ENCODE results near the gene LRRTM4.

DNA sequence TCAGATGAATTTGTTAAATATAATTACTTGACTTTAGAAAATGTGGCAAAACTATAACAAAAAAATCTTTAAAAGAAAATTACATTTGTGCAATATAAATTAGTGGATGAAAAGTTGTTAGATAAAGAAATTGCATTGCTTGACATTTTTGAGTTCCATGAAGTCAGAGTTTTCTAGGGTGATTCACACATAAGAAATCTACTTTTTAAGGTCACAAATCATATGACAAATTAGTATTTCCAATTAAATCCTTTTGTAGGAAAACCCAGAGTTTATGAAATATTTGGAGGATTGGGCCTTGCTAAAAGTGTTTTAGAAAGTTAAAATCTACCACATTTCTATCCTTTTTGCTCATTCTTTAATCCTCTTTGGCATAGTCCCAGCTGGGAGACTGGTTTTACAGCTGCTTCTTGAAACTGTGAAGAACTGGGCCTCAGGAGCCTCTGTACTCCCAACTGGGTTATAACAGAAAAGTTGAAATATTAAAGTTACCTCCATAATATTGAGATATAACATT, 289.2 kb downstream of the LRRTM4 start:
- TF ChIP-seq, protein P1, sequence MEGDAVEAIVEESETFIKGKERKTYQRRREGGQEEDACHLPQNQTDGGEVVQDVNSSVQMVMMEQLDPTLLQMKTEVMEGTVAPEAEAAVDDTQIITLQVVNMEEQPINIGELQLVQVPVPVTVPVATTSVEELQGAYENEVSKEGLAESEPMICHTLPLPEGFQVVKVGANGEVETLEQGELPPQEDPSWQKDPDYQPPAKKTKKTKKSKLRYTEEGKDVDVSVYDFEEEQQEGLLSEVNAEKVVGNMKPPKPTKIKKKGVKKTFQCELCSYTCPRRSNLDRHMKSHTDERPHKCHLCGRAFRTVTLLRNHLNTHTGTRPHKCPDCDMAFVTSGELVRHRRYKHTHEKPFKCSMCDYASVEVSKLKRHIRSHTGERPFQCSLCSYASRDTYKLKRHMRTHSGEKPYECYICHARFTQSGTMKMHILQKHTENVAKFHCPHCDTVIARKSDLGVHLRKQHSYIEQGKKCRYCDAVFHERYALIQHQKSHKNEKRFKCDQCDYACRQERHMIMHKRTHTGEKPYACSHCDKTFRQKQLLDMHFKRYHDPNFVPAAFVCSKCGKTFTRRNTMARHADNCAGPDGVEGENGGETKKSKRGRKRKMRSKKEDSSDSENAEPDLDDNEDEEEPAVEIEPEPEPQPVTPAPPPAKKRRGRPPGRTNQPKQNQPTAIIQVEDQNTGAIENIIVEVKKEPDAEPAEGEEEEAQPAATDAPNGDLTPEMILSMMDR (IDR thresholded peaks at IDR 0.05 in 4 of 5, conservative IDR thresholded peaks at IDR 0.05 in 1 of 5) = no peak
- TF ChIP-seq POLR2A (IDR thresholded peaks at IDR 0.05) = no peak

All from gastrocnemius medialis (tissue), 4 donors.